GM12878 (cell line): ENCODE measurements around the gene MYBL2.

Source experiments
- CREM ChIP-seq: IDR thresholded peaks from 2 replicates; pipeline ENCODE4 v1.6.1; 2014; ENCODE audit warnings: antibody characterized with exemption, low read depth
- EZH2 ChIP-seq: IDR thresholded peaks from 2 replicates; pipeline ENCODE4 v1.6.1; 2012; ENCODE audit warnings: low read depth, mild to moderate bottlenecking, control low read depth, inconsistent platforms, low read length, borderline replicate concordance; ENCODE audit not compliant: control insufficient read depth
- GABPA ChIP-seq: IDR thresholded peaks from 2 replicates; pipeline ENCODE4 v1.6.1; 2014; ENCODE audit warnings: antibody characterized with exemption, low read depth, mild to moderate bottlenecking, inconsistent platforms
- HDGF ChIP-seq: fragments of 450-650 bp; IDR thresholded peaks from 2 replicates; pipeline ENCODE4 v1.6.1; 2016; ENCODE audit warnings: antibody characterized with exemption
- MXI1 ChIP-seq: fragments of 150-350 bp; IDR thresholded peaks from 2 replicates; pipeline ENCODE4 v1.6.1; 2011; ENCODE audit warnings: low read depth, mild to moderate bottlenecking, inconsistent platforms, low read length, improper control_type of control experiment
- POLR2AphosphoS2 ChIP-seq: IDR thresholded peaks from 2 replicates; pipeline ENCODE4 v1.6.1; 2011; ENCODE audit warnings: low read depth, mild to moderate bottlenecking, low read length, improper control_type of control experiment, moderate library complexity
- POLR2AphosphoS5 ChIP-seq: IDR thresholded peaks from 2 replicates; pipeline ENCODE4 v1.6.1; 2011; ENCODE audit warnings: mild to moderate bottlenecking, low read length, inconsistent platforms
- RFX5 ChIP-seq: IDR thresholded peaks from 2 replicates; pipeline ENCODE4 v1.6.1; 2011; ENCODE audit warnings: low read depth, low read length, improper control_type of control experiment
- TF ChIP-seq, protein P1 (sequence below), 3 experiments: IDR thresholded peaks in 2 of 3; conservative IDR thresholded peaks in 1 of 3; 2 replicates each; pipeline ENCODE4 v1.5.1; 2011; ENCODE audit warnings: low read depth in 3 of 3, low read length in 3 of 3, mild to moderate bottlenecking in 3 of 3, control low read depth in 2 of 3, moderate library complexity in 2 of 3, inconsistent platforms in 1 of 3, mixed read lengths in 1 of 3; ENCODE audit not compliant: control insufficient read depth in 2 of 3, insufficient read depth in 1 of 3; ENCODE audit errors: extremely low read depth in 1 of 3

- TF ChIP-seq POLR2AphosphoS5 (no peak), POLR2AphosphoS2 (no peak), GABPA (no peak), HDGF (no peak), MXI1 (no peak), CREM (no peak), EZH2 (no peak), RFX5 (no peak)
- TF ChIP-seq, protein P1, sequence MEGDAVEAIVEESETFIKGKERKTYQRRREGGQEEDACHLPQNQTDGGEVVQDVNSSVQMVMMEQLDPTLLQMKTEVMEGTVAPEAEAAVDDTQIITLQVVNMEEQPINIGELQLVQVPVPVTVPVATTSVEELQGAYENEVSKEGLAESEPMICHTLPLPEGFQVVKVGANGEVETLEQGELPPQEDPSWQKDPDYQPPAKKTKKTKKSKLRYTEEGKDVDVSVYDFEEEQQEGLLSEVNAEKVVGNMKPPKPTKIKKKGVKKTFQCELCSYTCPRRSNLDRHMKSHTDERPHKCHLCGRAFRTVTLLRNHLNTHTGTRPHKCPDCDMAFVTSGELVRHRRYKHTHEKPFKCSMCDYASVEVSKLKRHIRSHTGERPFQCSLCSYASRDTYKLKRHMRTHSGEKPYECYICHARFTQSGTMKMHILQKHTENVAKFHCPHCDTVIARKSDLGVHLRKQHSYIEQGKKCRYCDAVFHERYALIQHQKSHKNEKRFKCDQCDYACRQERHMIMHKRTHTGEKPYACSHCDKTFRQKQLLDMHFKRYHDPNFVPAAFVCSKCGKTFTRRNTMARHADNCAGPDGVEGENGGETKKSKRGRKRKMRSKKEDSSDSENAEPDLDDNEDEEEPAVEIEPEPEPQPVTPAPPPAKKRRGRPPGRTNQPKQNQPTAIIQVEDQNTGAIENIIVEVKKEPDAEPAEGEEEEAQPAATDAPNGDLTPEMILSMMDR (IDR thresholded peaks at IDR 0.05 in 2 of 3, conservative IDR thresholded peaks at IDR 0.05 in 1 of 3; ENCODE audit: control insufficient read depth in 2 of 3, extremely low read depth in 1 of 3, insufficient read depth in 1 of 3, low read depth in 3 of 3, low read length in 3 of 3), result no peak
Measured at GRCh38 chr20:43727980-43728590, 61.2 kb downstream of the MYBL2 start.
